ENCODE data around the gene FGD4. TPM values are rescaled to one million over a fixed set of nuclear protein-coding genes. Genes with fewer than 3 reads are reported as not detected.

FGD4 gene
- total RNA-seq, 2 donors from 2014 or later, result 36.3 to 54.4 TPM

GRCh38 chr12:32603071-32603470 is 203.7 kb downstream of the FGD4 start:
- TF ChIP-seq, protein P1, sequence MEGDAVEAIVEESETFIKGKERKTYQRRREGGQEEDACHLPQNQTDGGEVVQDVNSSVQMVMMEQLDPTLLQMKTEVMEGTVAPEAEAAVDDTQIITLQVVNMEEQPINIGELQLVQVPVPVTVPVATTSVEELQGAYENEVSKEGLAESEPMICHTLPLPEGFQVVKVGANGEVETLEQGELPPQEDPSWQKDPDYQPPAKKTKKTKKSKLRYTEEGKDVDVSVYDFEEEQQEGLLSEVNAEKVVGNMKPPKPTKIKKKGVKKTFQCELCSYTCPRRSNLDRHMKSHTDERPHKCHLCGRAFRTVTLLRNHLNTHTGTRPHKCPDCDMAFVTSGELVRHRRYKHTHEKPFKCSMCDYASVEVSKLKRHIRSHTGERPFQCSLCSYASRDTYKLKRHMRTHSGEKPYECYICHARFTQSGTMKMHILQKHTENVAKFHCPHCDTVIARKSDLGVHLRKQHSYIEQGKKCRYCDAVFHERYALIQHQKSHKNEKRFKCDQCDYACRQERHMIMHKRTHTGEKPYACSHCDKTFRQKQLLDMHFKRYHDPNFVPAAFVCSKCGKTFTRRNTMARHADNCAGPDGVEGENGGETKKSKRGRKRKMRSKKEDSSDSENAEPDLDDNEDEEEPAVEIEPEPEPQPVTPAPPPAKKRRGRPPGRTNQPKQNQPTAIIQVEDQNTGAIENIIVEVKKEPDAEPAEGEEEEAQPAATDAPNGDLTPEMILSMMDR (IDR thresholded peaks at IDR 0.05), result no peak
- TF ChIP-seq POLR2A (IDR thresholded peaks at IDR 0.05), result no peak
- Histone ChIP-seq H3K4me3 (no peak overlapping the region), H3K27ac (no peak overlapping the region), H3K27me3 (no peaks in the 10 kb centered on the region), H3K4me1 (peaks cover 19% of the 10 kb centered on the region), H3K36me3 (replicated peaks in 1 of 2; ENCODE audit: insufficient read depth in 1 of 2, low read depth in 2 of 2) (peaks cover 0 to 10% of the 10 kb centered on the region in 2 donors), H3K9me3 (no peaks in the 10 kb centered on the region)
- WGBS, 2 donors, result 89 to 92% methylated on average over 3 of the region's 3 CpGs
- intact Hi-C loops (cut with DNase I), result no loop called here
- no peak for ATAC-seq
- DNase-seq, result no peak

- WGBS, 2 donors, result 82 to 83% methylated on average over 2 of the region's 2 CpGs
- no peak for TF ChIP-seq POLR2A (IDR thresholded peaks at IDR 0.05)
- TF ChIP-seq, protein P1 (IDR thresholded peaks at IDR 0.05), result no peak
- Histone ChIP-seq H3K36me3 (replicated peaks in 1 of 2; ENCODE audit: insufficient read depth in 1 of 2, low read depth in 2 of 2) (peaks cover 0 to 10% of the 10 kb centered on the region in 2 donors), H3K4me1 (peaks cover 19% of the 10 kb centered on the region), H3K27ac (no peak overlapping the region), H3K9me3 (no peaks in the 10 kb centered on the region), H3K27me3 (no peaks in the 10 kb centered on the region), H3K4me3 (no peak overlapping the region)
- DNase-seq (no peak), ATAC-seq (no peak)
- intact Hi-C loops (cut with DNase I), result no loop called here
These were observed 204.5 kb downstream of the FGD4 start for GRCh38 chr12:32603858-32604257.

- intact Hi-C loops (cut with DNase I), result no loop called here
- Histone ChIP-seq H3K27me3 (no peaks in the 10 kb centered on the region), H3K9me3 (no peaks in the 10 kb centered on the region), H3K4me3 (no peak overlapping the region), H3K36me3 (replicated peaks in 1 of 2; ENCODE audit: insufficient read depth in 1 of 2, low read depth in 2 of 2) (peaks cover 0 to 12% of the 10 kb centered on the region in 2 donors), H3K4me1 (peaks cover 19% of the 10 kb centered on the region), H3K27ac (no peak overlapping the region)
- ATAC-seq, result no peak
- no peak for DNase-seq
- TF ChIP-seq, protein P1 (IDR thresholded peaks at IDR 0.05), result no peak
- TF ChIP-seq POLR2A (IDR thresholded peaks at IDR 0.05), result no peak
- 47 to 83% methylated on average over 2 of the region's 2 CpGs for WGBS, 2 donors
These were observed 205.2 kb downstream of the FGD4 start for GRCh38 chr12:32604565-32604964.

- Histone ChIP-seq H3K27ac (peak overlapping the region in 2 of 4 donors; percentile 5 to 30), H3K4me1 (peaks cover 19% of the 10 kb centered on the region), H3K9me3 (no peaks in the 10 kb centered on the region), H3K4me3 (no peak overlapping the region), H3K27me3 (no peaks in the 10 kb centered on the region), H3K36me3 (replicated peaks in 1 of 2; ENCODE audit: insufficient read depth in 1 of 2, low read depth in 2 of 2) (peaks cover 0 to 12% of the 10 kb centered on the region in 2 donors)
- no peak for ATAC-seq
- no peak for DNase-seq
- TF ChIP-seq, protein P1 (IDR thresholded peaks at IDR 0.05), result no peak
- no peak for TF ChIP-seq POLR2A (IDR thresholded peaks at IDR 0.05)
- intact Hi-C loops (cut with DNase I), result no loop called here
- WGBS, 2 donors, result 86 to 94% methylated on average over 3 of the region's 3 CpGs
These were observed 206.2 kb downstream of the FGD4 start for GRCh38 chr12:32605326-32606095.

GRCh38 chr12:32606443-32606842 is 207.1 kb downstream of the FGD4 start:
- Histone ChIP-seq H3K36me3 (replicated peaks in 1 of 2; ENCODE audit: insufficient read depth in 1 of 2, low read depth in 2 of 2) (peaks cover 0 to 17% of the 10 kb centered on the region in 2 donors), H3K27ac (no peak overlapping the region), H3K4me3 (no peak overlapping the region), H3K27me3 (no peaks in the 10 kb centered on the region), H3K9me3 (no peaks in the 10 kb centered on the region), H3K4me1 (peaks cover 19% of the 10 kb centered on the region)
- 93 to 95% methylated on average over 2 of the region's 2 CpGs for WGBS, 2 donors
- TF ChIP-seq, protein P1 (IDR thresholded peaks at IDR 0.05), result no peak
- no peak for TF ChIP-seq POLR2A (IDR thresholded peaks at IDR 0.05)
- DNase-seq (no peak), ATAC-seq (no peak)
- intact Hi-C loops (cut with DNase I), result no loop called here

Measured in body of pancreas (tissue), 4 donors.